ENCODE results near the gene SOX6.

The SOX6 gene

GRCh38 chr11:16186680-16187079 is 169.7 kb downstream of the SOX6 start:
- DNase-seq (ENCODE audit: low read depth) = no peak

- DNase-seq (ENCODE audit: low read depth) = no peak
Observed at GRCh38 chr11:16185042-16185441, 171.3 kb downstream of the SOX6 start.

- DNase-seq (ENCODE audit: low read depth) = no peak
Observed at GRCh38 chr11:16184588-16184987, 171.8 kb downstream of the SOX6 start.

- DNase-seq (ENCODE audit: low read depth) = no peak
Observed at GRCh38 chr11:16182553-16182952, 173.8 kb downstream of the SOX6 start.

- no peak for DNase-seq (ENCODE audit: low read depth)
Observed at GRCh38 chr11:16180868-16181267, 175.5 kb downstream of the SOX6 start.

GRCh38 chr11:16179676-16180075 is 176.7 kb downstream of the SOX6 start:
- DNase-seq (ENCODE audit: low read depth) = no peak

- DNase-seq (ENCODE audit: low read depth) = no peak
Observed at GRCh38 chr11:16178273-16178672, 178.1 kb downstream of the SOX6 start.

GRCh38 chr11:16177688-16178087 is 178.7 kb downstream of the SOX6 start:
- DNase-seq (ENCODE audit: low read depth) = no peak

GRCh38 chr11:16173798-16174197 is 182.5 kb downstream of the SOX6 start:
- DNase-seq (ENCODE audit: low read depth) = no peak

GRCh38 chr11:16171882-16172281 is 184.5 kb downstream of the SOX6 start:
- DNase-seq (ENCODE audit: low read depth) = no peak

GRCh38 chr11:16169956-16170847 is 186.1 kb downstream of the SOX6 start:
- DNase-seq (ENCODE audit: low read depth) = no peak

GRCh38 chr11:16169541-16169940 is 186.8 kb downstream of the SOX6 start:
- no peak for DNase-seq (ENCODE audit: low read depth)

- no peak for DNase-seq (ENCODE audit: low read depth)
Observed at GRCh38 chr11:16167706-16168487, 188.4 kb downstream of the SOX6 start.

- no peak for DNase-seq (ENCODE audit: low read depth)
Observed at GRCh38 chr11:16166571-16166970, 189.8 kb downstream of the SOX6 start.

GRCh38 chr11:16160146-16160545 is 196.2 kb downstream of the SOX6 start:
- DNase-seq (ENCODE audit: low read depth) = no peak

GRCh38 chr11:16158426-16158994 is 197.8 kb downstream of the SOX6 start:
- no peak for DNase-seq (ENCODE audit: low read depth)

- DNase-seq (ENCODE audit: low read depth) = no peak
Observed at GRCh38 chr11:16157327-16157726, 199.0 kb downstream of the SOX6 start.

GRCh38 chr11:16155448-16155847 is 200.9 kb downstream of the SOX6 start:
- DNase-seq (ENCODE audit: low read depth) = no peak

GRCh38 chr11:16154715-16155396 is 201.5 kb downstream of the SOX6 start:
- DNase-seq (ENCODE audit: low read depth) = no peak

GRCh38 chr11:16153951-16154350 is 202.4 kb downstream of the SOX6 start:
- no peak for DNase-seq (ENCODE audit: low read depth)

GRCh38 chr11:16151138-16151537 is 205.2 kb downstream of the SOX6 start:
- DNase-seq (ENCODE audit: low read depth) = no peak

- DNase-seq (ENCODE audit: low read depth) = no peak
Observed at GRCh38 chr11:16149476-16149875, 206.9 kb downstream of the SOX6 start.

All from activated T-cell treated with anti-CD3 and anti-CD28 coated beads for 24 hours (primary cell).